Measurements from ENCODE around the gene IVD.

IVD gene

GRCh38 chr15:40399370-40399769 lies 6.2 kb upstream of the IVD start:
- peaks cover 4% of the 10 kb centered on the region for H3K36me3 ChIP-seq
- TF ChIP-seq CTCF (IDR thresholded peaks at IDR 0.05; ENCODE audit: low read depth, low read length), result no peak
- no peak for DNase-seq
- H3K27me3 ChIP-seq (ENCODE audit: insufficient read depth, low read depth, severe bottlenecking), result no peaks in the 10 kb centered on the region
- no peaks in the 10 kb centered on the region for H3K9me3 ChIP-seq (ENCODE audit: severe bottlenecking)
- H3K4me3 ChIP-seq (ENCODE audit: low read depth, low read length), result no peak overlapping the region
- no peak overlapping the region for H3K27ac ChIP-seq

- no peak for TF ChIP-seq CTCF (IDR thresholded peaks at IDR 0.05; ENCODE audit: low read depth, low read length)
- no peaks in the 10 kb centered on the region for H3K9me3 ChIP-seq (ENCODE audit: severe bottlenecking)
- H3K4me3 ChIP-seq (ENCODE audit: low read depth, low read length), result no peak overlapping the region
- no peak overlapping the region for H3K27ac ChIP-seq
- no peak for DNase-seq
- no peaks in the 10 kb centered on the region for H3K27me3 ChIP-seq (ENCODE audit: insufficient read depth, low read depth, severe bottlenecking)
- peaks cover 40% of the 10 kb centered on the region for H3K36me3 ChIP-seq
Observed at GRCh38 chr15:40407330-40407990, 1.9 kb downstream of the IVD start.

- Histone ChIP-seq H3K4me3 (ENCODE audit: low read depth, low read length) (no peak overlapping the region), H3K27me3 (ENCODE audit: insufficient read depth, low read depth, severe bottlenecking) (no peaks in the 10 kb centered on the region), H3K36me3 (peaks cover 49% of the 10 kb centered on the region), H3K27ac (no peak overlapping the region), H3K9me3 (ENCODE audit: severe bottlenecking) (no peaks in the 10 kb centered on the region)
- no peak for TF ChIP-seq CTCF (IDR thresholded peaks at IDR 0.05; ENCODE audit: low read depth, low read length)
- no peak for DNase-seq
Observed at GRCh38 chr15:40409366-40409765, 3.8 kb downstream of the IVD start.

- H3K27ac ChIP-seq, result no peak overlapping the region
- DNase-seq, result no peak
- no peak for TF ChIP-seq CTCF (IDR thresholded peaks at IDR 0.05; ENCODE audit: low read depth, low read length)
- H3K4me3 ChIP-seq (ENCODE audit: low read depth, low read length), result no peak overlapping the region
- no peaks in the 10 kb centered on the region for H3K27me3 ChIP-seq (ENCODE audit: insufficient read depth, low read depth, severe bottlenecking)
- no peaks in the 10 kb centered on the region for H3K9me3 ChIP-seq (ENCODE audit: severe bottlenecking)
- peaks cover 60% of the 10 kb centered on the region for H3K36me3 ChIP-seq
Observed at GRCh38 chr15:40410476-40410875, 4.9 kb downstream of the IVD start.

GRCh38 chr15:40412095-40412759 lies 6.6 kb downstream of the IVD start:
- peaks cover 70% of the 10 kb centered on the region for H3K36me3 ChIP-seq

More at GRCh38 chr15:40412095-40412759, 6.6 kb downstream of the IVD start:
- Histone ChIP-seq H3K9me3 (ENCODE audit: severe bottlenecking) (no peaks in the 10 kb centered on the region), H3K27me3 (ENCODE audit: insufficient read depth, low read depth, severe bottlenecking) (no peaks in the 10 kb centered on the region), H3K27ac (no peak overlapping the region; the same call in 1 of the 2 replicates), H3K4me3 (ENCODE audit: low read depth, low read length) (no peak overlapping the region)
- no peak for DNase-seq
- no peak for TF ChIP-seq CTCF (IDR thresholded peaks at IDR 0.05; ENCODE audit: low read depth, low read length)

Data from WERI-Rb-1 (cell line).